Right forelimb (tissue), 1 donor: ENCODE data around the gene DENND1A.

Experiments
- DNase-seq: peaks from one replicate; pipeline ENCODE4 v3.0.0-alpha.2; 2018

The DENND1A gene

DNA sequence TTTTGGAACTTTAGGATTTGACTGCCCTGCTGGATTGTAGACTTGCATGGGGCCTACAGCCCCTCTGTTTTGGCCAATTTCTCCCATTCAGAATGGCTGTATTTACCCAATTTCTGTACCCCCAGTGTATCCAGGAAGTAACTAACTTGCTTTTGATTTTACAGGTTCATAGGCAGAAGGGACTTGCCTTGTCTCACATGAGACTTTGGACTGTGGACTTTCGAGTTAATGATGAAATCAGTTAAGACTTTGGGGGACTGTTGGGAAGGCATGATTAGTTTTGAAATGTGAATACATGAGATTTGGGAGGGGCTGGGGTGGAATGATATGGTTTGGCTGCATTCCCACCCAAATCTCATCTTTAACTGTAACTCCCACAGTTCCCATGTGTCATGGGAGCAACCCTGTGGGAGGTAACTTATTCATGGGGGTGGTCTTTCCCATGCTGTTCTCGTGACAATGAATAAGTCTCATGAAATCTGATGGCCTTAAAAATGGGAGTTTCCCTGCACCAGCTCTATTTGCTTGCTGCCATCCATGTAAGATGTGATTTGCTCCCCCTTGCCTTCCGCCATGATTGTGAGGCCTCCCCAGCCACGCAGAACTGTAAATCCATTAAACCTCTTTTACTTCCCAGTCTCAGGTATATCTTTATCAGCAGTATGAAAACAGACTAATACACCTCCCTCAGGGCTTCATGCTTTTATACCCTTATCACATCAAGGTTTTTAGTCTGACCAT is 206.6 kb downstream of the DENND1A start:
- DNase-seq = no peak

- DNase-seq = no peak
Observed at GRCh38 chr9:123722378-123722777, 207.5 kb downstream of the DENND1A start.

DNA sequence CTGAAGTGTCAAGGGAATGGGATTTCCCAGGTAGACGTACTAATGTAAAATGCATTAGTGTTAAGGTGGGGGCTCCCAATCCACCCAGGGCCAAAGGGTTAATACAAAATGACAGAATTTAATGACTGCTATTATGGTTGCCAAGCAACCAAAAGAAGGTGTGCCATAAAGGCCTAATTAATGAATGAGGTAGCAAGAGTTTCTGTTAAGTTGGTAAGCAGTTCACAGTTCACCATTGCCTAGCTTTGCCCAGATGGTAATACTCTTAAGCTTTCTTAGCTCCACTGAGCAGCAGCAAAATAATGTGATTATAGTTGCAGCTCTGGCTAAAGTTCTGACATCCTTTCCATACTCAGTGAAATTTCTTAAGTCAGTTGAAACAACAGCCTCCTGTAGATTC is 211.7 kb downstream of the DENND1A start:
- no peak for DNase-seq

GRCh38 chr9:123717581-123718175 is 212.2 kb downstream of the DENND1A start:
- no peak for DNase-seq

DNA sequence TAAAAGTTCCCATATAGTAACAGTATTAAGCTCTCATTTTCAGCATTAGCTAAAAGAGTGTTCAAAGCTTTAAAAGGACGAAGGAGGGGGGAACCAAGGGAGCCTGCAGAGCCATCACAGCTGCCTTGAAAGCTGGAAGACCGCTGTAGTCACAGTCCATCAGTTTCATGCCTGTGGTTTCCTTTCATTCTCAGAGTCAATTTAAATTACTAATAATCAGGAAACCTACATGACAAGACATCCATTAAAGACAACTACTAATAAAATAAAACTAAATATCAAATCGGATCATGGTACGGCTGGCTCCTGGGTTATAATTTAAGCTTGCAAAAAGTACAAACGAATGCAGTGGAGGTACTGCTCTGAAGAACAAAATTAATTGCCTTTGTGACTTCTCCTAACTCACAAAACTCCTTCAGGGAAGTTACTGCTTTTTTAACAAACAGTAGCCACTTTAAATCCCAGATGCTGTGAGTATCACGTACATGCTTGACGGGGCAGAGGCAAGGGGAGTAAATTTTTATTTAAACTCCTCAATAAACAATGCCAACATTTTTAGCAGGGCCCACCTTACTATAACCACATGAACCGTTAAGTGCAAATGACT is 213.5 kb downstream of the DENND1A start:
- DNase-seq = no peak

- DNase-seq = no peak
Observed at GRCh38 chr9:123715258-123715657, 214.7 kb downstream of the DENND1A start.

DNA sequence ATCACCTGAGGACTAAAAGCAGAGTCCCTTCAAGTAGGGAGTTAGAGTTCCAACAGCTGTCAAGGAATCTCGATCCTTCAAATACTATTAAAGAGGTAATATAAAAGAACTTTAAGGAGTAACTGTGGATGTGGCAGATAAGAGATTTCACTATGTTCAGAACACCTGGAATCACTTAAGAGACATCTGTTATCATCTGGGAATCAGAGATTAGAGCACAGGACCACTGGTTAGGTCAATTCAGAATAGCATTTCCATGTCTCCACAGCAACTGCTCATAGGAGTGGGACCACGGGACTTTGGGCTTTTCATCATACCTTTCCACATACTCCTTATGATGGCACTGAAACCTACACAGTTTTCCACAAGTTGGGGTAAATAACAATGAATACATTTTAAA is 216.6 kb downstream of the DENND1A start:
- no peak for DNase-seq

DNA sequence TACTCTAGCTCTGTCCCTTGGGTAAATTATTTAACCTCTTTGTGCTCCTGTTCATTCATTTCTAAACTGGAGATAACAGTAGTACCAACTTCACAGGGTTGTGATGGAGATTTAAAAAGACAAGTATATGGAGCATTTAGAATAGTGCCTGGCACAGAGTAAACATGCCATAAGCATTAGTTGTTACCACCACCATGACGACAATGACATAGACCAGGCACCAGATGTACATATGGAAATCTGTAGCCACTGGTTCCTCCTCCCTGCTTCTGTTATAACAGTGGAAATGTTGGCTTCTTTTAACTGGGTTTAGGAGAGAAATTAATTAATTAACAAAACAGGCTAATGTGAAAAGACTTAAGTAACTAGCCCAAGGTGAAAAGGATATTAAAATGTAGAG is 217.5 kb downstream of the DENND1A start:
- no peak for DNase-seq

GRCh38 chr9:123710299-123710698 is 219.6 kb downstream of the DENND1A start:
- DNase-seq = no peak

GRCh38 chr9:123702483-123702882 is 227.4 kb downstream of the DENND1A start:
- DNase-seq = no peak

DNA sequence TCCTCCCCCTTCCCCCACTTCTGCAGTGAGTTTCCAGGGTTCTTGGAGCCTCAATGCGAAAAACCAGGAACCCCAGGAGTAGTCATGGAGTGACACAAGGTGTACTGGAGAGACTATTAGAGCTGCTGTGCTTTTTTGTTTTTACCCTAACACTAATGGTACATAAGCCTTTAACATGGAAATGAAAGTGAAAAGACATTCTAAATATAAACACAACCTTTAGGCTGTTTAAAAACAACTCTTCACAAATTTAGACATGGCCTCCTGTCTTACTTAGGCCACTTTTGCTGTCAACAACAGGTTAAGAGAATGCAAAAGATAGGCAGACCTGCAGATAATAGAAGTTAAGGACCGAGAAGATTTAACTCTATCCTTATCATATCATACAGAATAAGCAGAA is 232.2 kb downstream of the DENND1A start:
- no peak for DNase-seq

DNA sequence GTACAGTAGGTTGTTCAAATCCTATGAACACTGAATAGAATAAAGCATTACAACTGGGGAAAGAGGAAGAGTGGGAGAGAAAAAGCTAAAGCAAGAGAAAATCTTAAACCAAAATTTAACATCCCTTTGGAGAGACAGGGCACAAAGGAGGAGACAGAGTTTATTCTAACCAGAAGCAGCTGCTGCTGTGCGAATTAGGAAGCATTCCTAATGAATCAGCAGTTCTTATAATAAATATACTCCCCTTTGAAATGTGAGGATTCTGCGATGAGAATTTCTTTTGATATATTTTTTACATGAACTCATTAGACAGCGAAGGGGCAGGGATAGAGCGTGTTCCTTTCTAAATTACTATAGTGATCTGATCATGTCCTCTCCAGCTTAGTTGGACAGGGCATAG is 233.4 kb downstream of the DENND1A start:
- DNase-seq = no peak

DNA sequence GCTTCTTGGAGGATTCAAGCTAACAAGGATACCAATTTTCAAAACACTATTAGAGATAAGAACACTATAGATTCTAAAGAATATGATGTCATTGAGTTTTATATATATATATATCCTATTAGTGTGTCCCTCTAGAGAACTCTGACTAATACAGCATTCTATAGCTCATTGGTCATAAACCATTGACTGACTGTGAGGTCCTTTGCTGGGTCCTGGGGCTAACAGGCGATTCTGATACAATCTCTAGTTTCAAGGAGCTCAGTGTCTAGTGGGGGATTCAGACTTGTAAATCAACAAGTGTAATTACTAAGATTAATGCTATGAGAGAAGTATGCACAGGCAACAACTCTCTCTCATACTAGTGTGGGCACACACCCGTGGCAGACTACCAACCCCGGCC is 234.5 kb downstream of the DENND1A start:
- DNase-seq = no peak

DNA sequence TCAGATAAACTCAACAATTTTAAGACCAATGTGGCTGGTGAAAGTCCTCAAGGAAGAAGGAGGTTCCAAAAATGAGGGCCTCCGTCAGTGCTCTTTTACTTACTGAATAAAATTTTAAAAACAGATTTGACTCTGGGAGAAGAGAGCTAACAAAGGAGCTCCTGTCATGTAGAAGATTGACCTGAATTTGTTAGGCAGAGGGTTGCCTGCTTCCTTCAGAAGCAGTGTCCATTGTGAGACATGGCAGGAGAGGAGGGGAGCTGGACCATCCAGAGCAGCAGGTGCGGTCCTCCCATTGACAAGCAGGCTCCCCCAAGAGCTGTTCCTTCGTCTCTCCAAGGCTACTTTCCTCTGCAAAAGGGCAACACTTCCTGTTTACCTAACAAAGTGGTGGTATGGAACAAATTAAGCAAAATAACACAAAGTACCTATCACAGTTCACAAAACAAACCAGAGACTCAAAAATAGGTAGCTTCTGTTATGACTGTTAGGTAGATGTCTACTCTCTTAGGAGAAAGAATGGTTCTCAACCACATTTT is 238.1 kb downstream of the DENND1A start:
- no peak for DNase-seq

GRCh38 chr9:123689701-123690428 is 240.1 kb downstream of the DENND1A start:
- no peak for DNase-seq

- no peak for DNase-seq
Observed at GRCh38 chr9:123687246-123687751, 242.6 kb downstream of the DENND1A start.

GRCh38 chr9:123686829-123687192 is 243.1 kb downstream of the DENND1A start:
- DNase-seq = no peak

DNA sequence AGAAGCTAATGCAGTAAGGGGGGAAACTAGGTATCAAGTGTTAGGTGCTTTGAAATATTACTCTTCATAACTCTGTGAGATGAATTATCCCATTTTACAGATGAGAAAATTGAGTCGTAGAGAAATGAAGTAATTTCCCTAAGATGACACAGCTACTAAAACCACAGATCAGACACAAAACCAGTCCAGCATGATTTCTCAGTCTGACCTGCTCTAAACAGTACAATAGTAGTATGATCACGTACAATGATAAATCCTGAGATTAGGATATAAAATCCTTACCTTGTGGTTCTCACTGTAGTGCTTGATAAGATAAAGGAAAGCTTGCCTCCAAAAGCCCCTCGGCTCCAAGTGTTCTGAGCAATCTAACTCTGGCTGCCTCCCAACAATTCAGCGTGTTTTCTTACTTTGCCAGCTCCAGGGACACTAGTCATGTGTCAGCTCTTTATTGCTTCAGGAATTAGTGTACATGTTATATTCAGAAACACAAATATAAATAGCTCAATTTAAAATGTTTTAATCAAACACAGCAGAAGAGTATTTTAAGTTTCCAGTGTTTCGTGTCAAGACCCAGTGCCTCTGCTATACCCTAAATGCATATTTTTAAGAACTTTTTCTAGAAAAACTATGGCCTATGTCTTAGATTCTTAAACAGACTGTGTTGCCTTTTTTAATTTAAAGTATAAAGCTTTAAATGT is 243.6 kb downstream of the DENND1A start:
- no peak for DNase-seq

DNA sequence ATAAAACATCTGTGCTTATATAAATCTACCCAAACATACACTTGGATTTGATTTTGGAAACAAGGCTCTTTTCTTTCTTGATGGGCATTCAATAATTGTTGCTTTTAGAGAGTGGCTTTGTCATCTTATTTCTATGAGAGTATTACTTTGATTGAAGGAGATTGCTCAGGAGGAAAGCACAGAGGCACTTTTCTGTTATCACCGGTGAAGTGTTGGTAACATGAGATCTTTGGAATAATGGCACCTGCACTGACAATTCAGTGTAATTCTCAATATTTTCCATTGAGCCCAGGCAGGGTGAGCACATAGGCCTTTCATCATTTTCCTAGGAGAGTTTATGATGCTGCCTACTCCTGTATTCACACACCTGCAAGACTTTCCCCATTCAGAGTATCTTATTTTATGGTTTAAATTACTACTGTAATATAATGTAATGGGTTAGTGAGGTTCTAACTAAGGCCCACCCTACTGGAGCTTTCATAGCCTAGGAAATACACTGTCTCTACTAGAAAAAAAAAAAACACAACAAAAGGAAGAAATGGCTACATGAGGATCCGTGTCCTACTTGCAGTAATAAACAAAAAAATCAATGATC is 244.3 kb downstream of the DENND1A start:
- no peak for DNase-seq

- no peak for DNase-seq
Observed at GRCh38 chr9:123684393-123685149, 245.4 kb downstream of the DENND1A start.

DNA sequence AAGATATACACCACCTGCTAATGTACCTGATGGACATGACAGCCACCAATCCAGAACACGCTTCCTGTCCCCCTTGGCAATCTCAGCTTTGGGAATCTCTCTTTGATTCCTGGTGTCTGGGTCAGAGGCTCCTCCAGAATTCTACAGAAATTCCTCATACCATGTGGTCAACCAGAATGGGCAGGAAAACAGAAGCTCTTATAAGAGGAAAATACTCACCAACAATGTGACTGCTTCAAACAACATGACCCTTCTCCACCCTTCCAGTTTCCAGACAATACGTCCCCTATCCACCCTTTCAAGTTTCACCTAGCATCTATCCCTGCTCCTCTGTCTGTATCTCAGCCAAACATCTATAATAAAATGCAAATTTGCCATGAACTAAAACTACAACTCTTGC is 247.2 kb downstream of the DENND1A start:
- no peak for DNase-seq
